ENCODE results near the gene RILP. TPM values are rescaled to one million over a fixed set of nuclear protein-coding genes. Genes with fewer than 3 reads are reported as not detected.

Gene RILP
- total RNA-seq, 1 donor from 2014 or later, result 7.9 TPM

GRCh38 chr17:1648963-1649843, 463 bp downstream of the RILP start:
- Histone ChIP-seq H3K36me3 (ENCODE audit: control insufficient read depth, insufficient read depth, low read length) (peaks cover 9% of the 10 kb centered on the region), H3K27me3 (ENCODE audit: control insufficient read depth, insufficient read depth, low read length) (no peaks in the 10 kb centered on the region), H3K4me3 (ENCODE audit: low read depth, low read length) (peak overlapping the region; percentile 48)
- peak; percentile 87 for TF ChIP-seq CTCF (IDR thresholded peaks at IDR 0.05; ENCODE audit: insufficient read depth, low read length, poor library complexity, severe bottlenecking)
- no peak for DNase-seq (ENCODE audit: low read depth)

- DNase-seq (ENCODE audit: low read depth), result no peak
- H3K36me3 ChIP-seq (ENCODE audit: control insufficient read depth, insufficient read depth, low read length), result peaks cover 5% of the 10 kb centered on the region
- no peaks in the 10 kb centered on the region for H3K27me3 ChIP-seq (ENCODE audit: control insufficient read depth, insufficient read depth, low read length)
- peak overlapping the region; percentile 28 for H3K4me3 ChIP-seq (ENCODE audit: low read depth, low read length)
- peak; percentile 7 for TF ChIP-seq CTCF (IDR thresholded peaks at IDR 0.05; ENCODE audit: insufficient read depth, low read length, poor library complexity, severe bottlenecking)
These were observed 1.3 kb downstream of the RILP start for GRCh38 chr17:1648173-1648962.

- TF ChIP-seq CTCF (IDR thresholded peaks at IDR 0.05; ENCODE audit: insufficient read depth, low read length, poor library complexity, severe bottlenecking), result no peak
- H3K4me3 ChIP-seq (ENCODE audit: low read depth, low read length), result no peak overlapping the region
- DNase-seq (ENCODE audit: low read depth), result no peak
- no peaks in the 10 kb centered on the region for H3K27me3 ChIP-seq (ENCODE audit: control insufficient read depth, insufficient read depth, low read length)
- peaks cover 4% of the 10 kb centered on the region for H3K36me3 ChIP-seq (ENCODE audit: control insufficient read depth, insufficient read depth, low read length)
These were observed 1.9 kb downstream of the RILP start for GRCh38 chr17:1647802-1648171.

GRCh38 chr17:1646199-1646875, 3.3 kb downstream of the RILP start:
- peaks cover 4% of the 10 kb centered on the region for H3K36me3 ChIP-seq (ENCODE audit: control insufficient read depth, insufficient read depth, low read length)
- TF ChIP-seq CTCF (IDR thresholded peaks at IDR 0.05; ENCODE audit: insufficient read depth, low read length, poor library complexity, severe bottlenecking), result no peak
- no peak for DNase-seq (ENCODE audit: low read depth)
- no peak overlapping the region for H3K4me3 ChIP-seq (ENCODE audit: low read depth, low read length)
- H3K27me3 ChIP-seq (ENCODE audit: control insufficient read depth, insufficient read depth, low read length), result no peaks in the 10 kb centered on the region

GRCh38 chr17:1645207-1646171, 4.2 kb downstream of the RILP start, which contains the start of gene SCARF1:
Gene SCARF1 (minus strand): TSS chr17:1645732. CDS start chr17:1645697, 35 bp downstream.
- no peak for DNase-seq (ENCODE audit: low read depth)
- Histone ChIP-seq H3K27me3 (ENCODE audit: control insufficient read depth, insufficient read depth, low read length) (no peaks in the 10 kb centered on the region), H3K4me3 (ENCODE audit: low read depth, low read length) (no peak within 1 kb of the TSS), H3K36me3 (ENCODE audit: control insufficient read depth, insufficient read depth, low read length) (no peaks in the 10 kb centered on the region)
- TF ChIP-seq CTCF (IDR thresholded peaks at IDR 0.05; ENCODE audit: insufficient read depth, low read length, poor library complexity, severe bottlenecking), result no peak
